ENCODE measurements around the gene TXNDC15.

The TXNDC15 gene

GRCh38 chr5:134920848-134921575, 46.8 kb downstream of the TXNDC15 start:
- DNase-seq: no peak

- DNase-seq: no peak
Observed at GRCh38 chr5:134932508-134932907, 58.3 kb downstream of the TXNDC15 start.

GRCh38 chr5:134934202-134934601, 60.0 kb downstream of the TXNDC15 start:
- DNase-seq: no peak

GRCh38 chr5:134935711-134936602, 61.8 kb downstream of the TXNDC15 start:
- no peak for DNase-seq

GRCh38 chr5:134937526-134937925, 63.4 kb downstream of the TXNDC15 start:
- DNase-seq: no peak

- DNase-seq: no peak
Observed at GRCh38 chr5:134938030-134938429, 63.9 kb downstream of the TXNDC15 start.

GRCh38 chr5:134939500-134939899, 65.3 kb downstream of the TXNDC15 start:
- no peak for DNase-seq

- DNase-seq: no peak
Observed at GRCh38 chr5:134943547-134943946, 69.4 kb downstream of the TXNDC15 start.

- DNase-seq: no peak
Observed at GRCh38 chr5:134944630-134945029, 70.5 kb downstream of the TXNDC15 start.

GRCh38 chr5:134945041-134945440, 70.9 kb downstream of the TXNDC15 start:
- DNase-seq: no peak

- DNase-seq: peak; percentile 21
Observed at GRCh38 chr5:134948911-134949310, 74.7 kb downstream of the TXNDC15 start.

- DNase-seq: no peak
Observed at GRCh38 chr5:134949316-134949715, 75.1 kb downstream of the TXNDC15 start.
